IPS DF 6.9 (cell line): Measurements from ENCODE around the gene LACRT.
A peak's percentile ranks its signal among the peaks of the same experiment; 100 is the strongest.

Experiments used
- DNase-seq: peaks from one replicate; pipeline ENCODE4 v3.0.0-alpha.2; 2013; ENCODE audit warnings: low read depth, low spot score
- H3K27ac ChIP-seq: one replicate; pipeline ENCODE4 v1.5.1; 2013; ENCODE audit warnings: low read length, control low read depth
- H3K27me3 ChIP-seq: 2 replicates; pipeline ENCODE4 v1.6.1; 2013; ENCODE audit warnings: mild to moderate bottlenecking, low read length; ENCODE audit not compliant: control insufficient read depth, insufficient read depth
- H3K36me3 ChIP-seq: 2 replicates; pipeline ENCODE4 v1.6.1; 2013; ENCODE audit warnings: low read length; ENCODE audit not compliant: control insufficient read depth, insufficient read depth
- H3K4me1 ChIP-seq: 2 replicates; pipeline ENCODE4 v1.6.1; 2013; ENCODE audit warnings: low read length; ENCODE audit not compliant: control insufficient read depth, insufficient read depth
- H3K4me3 ChIP-seq: 2 replicates; pipeline ENCODE4 v1.5.1; 2013; ENCODE audit warnings: mild to moderate bottlenecking, low read length
- H3K9me3 ChIP-seq: 2 replicates; pipeline ENCODE4 v1.6.1; 2013; ENCODE audit warnings: low read length, inconsistent platforms; ENCODE audit not compliant: control insufficient read depth, insufficient read depth
- WGBS: extraction: QIAGEN DNeasy Blood & Tissue Kit; methylation state at CpG from one replicate; pipeline ENCODE4 v1.1.7; 2013; ENCODE audit warnings: mixed read lengths, missing lambda C conversion rate; ENCODE audit not compliant: insufficient read length, insufficient coverage; 5-methylcytosine and 5-hydroxymethylcytosine counted together

The LACRT gene

DNA sequence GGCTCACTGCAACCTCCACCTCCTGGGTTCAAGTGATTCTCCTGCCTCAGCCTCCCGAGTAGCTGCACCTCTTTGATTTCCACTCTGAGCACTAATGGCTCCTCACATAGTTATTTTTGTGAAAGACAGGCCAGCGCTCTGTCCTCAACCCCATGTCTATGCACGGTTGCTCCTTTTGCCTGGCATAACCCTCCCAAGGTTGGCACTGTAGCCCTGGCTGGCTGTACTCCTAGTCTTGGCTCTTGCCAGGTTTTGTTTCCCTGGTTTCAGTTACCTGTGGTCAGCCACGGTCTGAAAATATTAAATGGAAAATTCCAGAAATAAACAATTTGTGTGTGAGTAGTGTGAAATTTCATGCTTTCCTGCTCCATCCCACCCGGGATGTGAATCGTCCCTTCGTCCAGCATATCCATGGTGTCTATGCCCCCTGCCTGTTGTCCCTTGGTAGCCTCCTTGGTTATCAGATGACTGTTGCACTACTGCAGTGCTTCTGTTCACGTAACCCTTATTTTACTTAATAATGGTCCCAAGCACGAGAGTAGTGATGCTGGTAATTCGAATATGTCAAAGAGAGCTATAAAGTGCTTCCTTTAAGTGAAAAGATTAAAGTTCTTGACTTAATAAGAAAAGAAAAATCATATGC, 25.7 kb upstream of the LACRT start:
- no CpG with 5 or more reads among the region's 10 CpGs for WGBS
- DNase-seq, result no peak
- H3K36me3 ChIP-seq, result no peaks in the 10 kb centered on the region
- no peak overlapping the region for H3K4me3 ChIP-seq
- 0 out of 2 replicates have a peak, but pooled peaks cover 2% of the 10 kb centered on the region for H3K4me1 ChIP-seq
- H3K27me3 ChIP-seq, result no peaks in the 10 kb centered on the region
- H3K9me3 ChIP-seq, result no peaks in the 10 kb centered on the region
- H3K27ac ChIP-seq, result no peak overlapping the region

DNA sequence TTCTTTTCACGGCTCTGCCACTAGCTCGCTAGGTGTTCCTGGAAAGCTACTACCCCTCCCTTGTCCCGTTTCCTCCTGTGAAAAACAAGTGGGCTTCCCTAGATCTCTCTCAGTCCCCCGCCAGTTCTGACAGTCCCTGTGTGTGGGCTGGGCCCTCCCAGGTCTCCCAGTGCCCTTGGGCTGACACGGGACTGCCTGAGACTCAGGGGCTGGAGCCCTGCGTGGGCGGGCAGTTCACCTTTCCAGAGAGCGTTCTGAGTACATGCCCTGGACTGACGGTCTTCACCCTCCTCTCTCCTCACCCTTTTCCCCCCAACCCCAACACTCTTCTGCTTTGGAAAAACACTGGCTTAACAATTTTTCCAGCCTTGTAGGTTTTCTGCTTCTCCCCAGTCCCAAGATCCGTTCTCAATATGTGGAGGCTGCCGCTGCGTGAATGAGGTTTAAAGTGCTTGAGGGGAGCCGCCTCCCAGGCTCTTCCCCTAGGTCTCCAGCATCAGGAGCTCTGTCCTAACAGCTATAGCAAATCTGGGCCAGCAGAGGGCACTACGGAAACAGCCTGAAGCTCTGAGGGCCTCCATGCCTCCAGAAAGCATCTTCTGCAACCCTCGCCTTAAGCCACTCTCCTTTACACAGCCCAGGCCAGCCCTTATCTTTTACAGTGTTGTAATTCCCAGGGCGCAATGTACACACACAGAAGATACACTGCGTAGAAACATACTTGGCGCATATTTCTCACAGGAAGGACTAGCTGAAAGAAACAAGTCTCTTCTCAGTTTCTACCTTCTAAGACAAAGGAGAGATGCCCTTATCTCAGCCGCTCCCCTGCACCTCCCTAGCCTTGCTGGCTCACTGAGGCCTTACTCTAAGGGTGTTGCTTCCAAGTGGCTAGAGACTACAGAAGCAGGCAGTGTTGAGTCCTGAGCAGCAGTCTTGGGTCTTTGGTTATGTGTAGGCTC, 23.9 kb upstream of the LACRT start:
- Histone ChIP-seq H3K27me3 (no peaks in the 10 kb centered on the region), H3K27ac (no peak overlapping the region), H3K4me3 (no peak overlapping the region), H3K4me1 (peaks cover 2% of the 10 kb centered on the region; the same call in 1 of the 2 replicates), H3K9me3 (no peaks in the 10 kb centered on the region), H3K36me3 (no peaks in the 10 kb centered on the region)
- peak; percentile 82 for DNase-seq
- no CpG with 5 or more reads among the region's 19 CpGs for WGBS

DNA sequence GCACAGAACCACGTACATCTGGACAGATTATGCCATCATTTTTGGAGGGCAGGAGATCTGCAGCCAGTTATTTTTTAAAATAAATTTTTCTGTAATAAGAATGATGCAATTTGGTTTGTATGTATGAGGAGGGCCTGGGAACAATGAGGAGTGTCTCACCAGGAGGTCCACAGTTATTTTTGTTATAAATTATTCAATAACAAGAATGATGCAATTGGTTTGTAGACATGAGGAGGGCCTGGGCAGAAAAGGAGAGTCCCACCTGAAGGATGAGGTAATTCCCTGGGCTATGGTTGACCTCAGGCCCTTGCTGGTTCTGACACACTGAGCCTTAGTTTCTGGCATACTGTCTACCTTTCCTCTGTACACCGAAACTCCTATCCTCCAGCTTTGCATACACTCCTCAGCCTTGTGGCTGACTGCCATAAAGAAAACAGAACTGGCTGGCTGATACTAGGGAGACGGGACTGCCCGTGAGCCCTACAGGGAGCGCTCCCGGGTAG, 22.5 kb upstream of the LACRT start:
- WGBS, result no CpG with 5 or more reads among the region's 6 CpGs
- H3K4me1 ChIP-seq, result peaks cover 2% of the 10 kb centered on the region; the same call in 1 of the 2 replicates
- H3K4me3 ChIP-seq, result no peak overlapping the region
- H3K9me3 ChIP-seq, result no peaks in the 10 kb centered on the region
- no peaks in the 10 kb centered on the region for H3K27me3 ChIP-seq
- no peaks in the 10 kb centered on the region for H3K36me3 ChIP-seq
- DNase-seq, result no peak
- no peak overlapping the region for H3K27ac ChIP-seq

DNA sequence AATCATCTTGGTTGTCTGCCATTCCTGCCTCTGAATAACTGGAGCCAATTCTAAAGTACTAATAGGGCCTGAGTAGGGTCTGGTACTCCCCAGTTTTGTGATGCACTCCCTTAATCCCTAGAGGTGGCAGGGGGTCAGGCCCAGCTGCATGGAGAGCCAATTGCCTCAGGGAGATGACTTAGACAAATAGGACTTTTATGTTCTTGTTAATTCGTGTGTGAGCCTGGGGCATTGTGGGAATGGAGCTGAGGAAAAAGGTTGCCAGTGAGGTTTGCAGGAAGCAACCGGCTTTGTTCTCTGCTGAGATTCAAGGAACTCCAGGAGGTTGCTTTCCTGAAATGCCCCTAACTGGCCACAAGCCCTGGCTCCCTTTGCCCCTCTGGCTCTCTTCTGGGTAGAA, 20.2 kb upstream of the LACRT start:
- WGBS, result no CpG with 5 or more reads among the region's 2 CpGs
- H3K4me1 ChIP-seq, result peaks cover 2% of the 10 kb centered on the region; the same call in 1 of the 2 replicates
- no peak overlapping the region for H3K27ac ChIP-seq
- no peaks in the 10 kb centered on the region for H3K36me3 ChIP-seq
- no peak overlapping the region for H3K4me3 ChIP-seq
- H3K9me3 ChIP-seq, result no peaks in the 10 kb centered on the region
- no peak for DNase-seq
- no peaks in the 10 kb centered on the region for H3K27me3 ChIP-seq

DNA sequence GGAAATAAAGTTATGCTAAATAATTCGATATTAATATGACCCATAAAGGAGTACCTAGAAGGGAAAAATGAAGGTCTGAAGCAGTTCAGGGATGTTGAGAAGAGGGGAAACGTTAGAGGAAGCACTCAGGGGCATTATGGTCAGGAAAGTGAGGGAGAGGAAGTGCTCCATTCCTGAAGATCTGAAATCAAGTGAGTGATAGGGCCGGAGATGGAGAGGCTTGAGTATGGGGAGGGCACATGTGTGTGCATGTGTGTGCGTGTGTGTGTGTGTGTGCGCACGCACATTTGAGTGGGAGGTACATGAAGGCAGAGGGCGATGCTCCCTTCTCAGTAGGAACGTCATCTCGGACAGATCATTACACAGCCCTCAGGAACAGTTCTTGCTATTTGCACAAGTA, 18.3 kb upstream of the LACRT start:
- WGBS, result no CpG with 5 or more reads among the region's 9 CpGs
- H3K9me3 ChIP-seq, result no peaks in the 10 kb centered on the region

DNA sequence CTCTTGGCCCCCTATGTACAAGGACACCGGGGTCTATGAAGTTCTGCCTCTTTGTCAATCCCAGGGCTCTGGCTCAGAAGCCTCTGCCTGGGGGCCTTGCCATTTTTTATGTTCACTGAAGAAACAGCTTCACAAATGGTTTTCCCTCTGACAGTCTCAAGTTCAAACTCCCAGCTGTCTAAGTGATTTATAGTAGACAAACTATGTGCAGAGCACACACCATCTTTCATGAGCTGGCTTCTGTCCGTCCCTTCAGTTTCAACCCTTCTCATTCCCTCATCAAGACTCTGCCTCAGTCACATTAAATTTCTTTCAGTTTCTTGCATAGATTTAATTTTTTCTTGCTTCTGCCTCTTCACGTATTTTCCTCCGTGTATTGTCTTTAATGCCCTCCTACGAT, 16.2 kb upstream of the LACRT start:
- H3K27ac ChIP-seq, result no peak overlapping the region
- no peaks in the 10 kb centered on the region for H3K36me3 ChIP-seq

More for the DNA sequence above, 18.3 kb upstream of the LACRT start:
- H3K27ac ChIP-seq, result no peak overlapping the region
- H3K4me3 ChIP-seq, result no peak overlapping the region
- no peaks in the 10 kb centered on the region; the same call in 1 of the 2 replicates for H3K4me1 ChIP-seq
- H3K27me3 ChIP-seq, result no peaks in the 10 kb centered on the region
- no peak for DNase-seq
- no peaks in the 10 kb centered on the region for H3K36me3 ChIP-seq

DNA sequence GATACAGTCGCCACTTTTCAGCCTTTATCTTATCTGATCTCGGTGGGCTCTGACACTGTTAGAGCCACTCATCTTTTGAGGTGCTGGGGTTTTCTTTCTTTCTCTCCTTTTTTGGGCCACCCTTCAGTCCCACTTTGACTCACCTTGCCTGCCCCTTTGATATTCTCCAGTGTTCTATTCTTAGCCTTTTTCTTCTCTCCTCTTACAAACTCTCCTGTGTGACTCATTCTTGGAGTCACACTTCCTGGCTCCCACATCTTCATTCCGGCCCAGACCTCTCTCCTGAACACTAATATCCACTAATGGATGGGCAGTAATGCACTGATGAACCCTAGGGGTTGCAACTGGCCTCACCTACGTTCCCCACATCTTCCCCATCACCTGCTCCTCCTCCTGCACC, 15.7 kb upstream of the LACRT start:
- Histone ChIP-seq H3K9me3 (no peaks in the 10 kb centered on the region), H3K27me3 (no peaks in the 10 kb centered on the region), H3K4me3 (no peak overlapping the region), H3K4me1 (no peaks in the 10 kb centered on the region; the same call in 1 of the 2 replicates), H3K27ac (no peak overlapping the region), H3K36me3 (no peaks in the 10 kb centered on the region)
- WGBS, result no CpG with 5 or more reads among the region's 4 CpGs
- DNase-seq, result no peak

More for the DNA sequence above, 16.2 kb upstream of the LACRT start:
- DNase-seq, result no peak
- H3K27me3 ChIP-seq, result no peaks in the 10 kb centered on the region
- no peak overlapping the region for H3K4me3 ChIP-seq
- WGBS, result no CpG with 5 or more reads among the region's 5 CpGs
- H3K9me3 ChIP-seq, result no peaks in the 10 kb centered on the region
- H3K4me1 ChIP-seq, result no peaks in the 10 kb centered on the region; the same call in 1 of the 2 replicates

DNA sequence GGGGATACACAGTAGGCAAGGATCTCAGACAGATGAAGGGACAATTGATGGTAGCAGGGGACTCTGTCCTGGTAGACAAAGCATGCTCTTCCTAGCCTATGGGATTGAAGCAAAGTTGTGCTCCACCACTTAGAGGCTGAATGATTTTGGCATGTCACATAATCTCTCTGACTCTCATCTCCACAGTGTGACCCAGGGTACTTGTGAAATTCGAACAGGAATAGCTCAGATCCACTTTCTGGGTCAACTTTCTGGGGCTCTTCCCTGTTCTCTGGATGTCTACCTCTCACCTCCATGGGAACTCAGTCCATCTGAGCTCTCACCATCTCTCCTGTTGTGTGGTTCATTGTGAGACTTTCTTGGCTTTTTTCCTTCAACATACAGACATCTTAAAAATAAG, 15.1 kb upstream of the LACRT start:
- no peaks in the 10 kb centered on the region for H3K27me3 ChIP-seq
- H3K4me3 ChIP-seq, result no peak overlapping the region
- H3K27ac ChIP-seq, result no peak overlapping the region
- no peaks in the 10 kb centered on the region for H3K36me3 ChIP-seq
- H3K4me1 ChIP-seq, result no peaks in the 10 kb centered on the region
- no CpG with 5 or more reads among the region's 1 CpG for WGBS
- no peak for DNase-seq
- H3K9me3 ChIP-seq, result no peaks in the 10 kb centered on the region

DNA sequence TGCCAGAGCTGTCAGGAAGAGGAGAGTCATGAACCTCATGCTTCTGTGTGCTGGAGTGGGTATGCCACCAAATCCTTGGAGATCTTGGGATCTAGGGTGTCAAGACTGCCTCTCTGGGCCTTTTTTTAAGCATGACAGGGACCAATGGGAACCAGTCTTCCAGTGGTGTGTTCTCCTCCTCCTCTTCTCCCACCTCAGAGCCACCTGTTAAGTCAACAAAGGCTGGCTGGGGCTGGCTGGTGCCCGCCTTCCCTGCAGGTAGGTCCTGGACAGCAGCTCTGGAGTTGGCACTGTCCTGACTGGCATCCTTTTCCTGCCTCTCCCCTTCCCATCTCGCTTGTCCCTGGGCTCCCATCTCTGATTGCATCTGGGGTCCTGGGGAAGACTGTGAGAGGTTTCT, 13.6 kb upstream of the LACRT start, which contains the start of gene DCD:
TSS of gene DCD (minus strand) at position 101 of the 400 bp plus-strand sequence. CDS start at position 39, 62 bp downstream.
- no CpG with 5 or more reads among the region's 2 CpGs for WGBS
- no peaks in the 10 kb centered on the region for H3K36me3 ChIP-seq
- H3K4me1 ChIP-seq, result no peaks in the 10 kb centered on the region
- no peak for DNase-seq
- H3K9me3 ChIP-seq, result no peaks in the 10 kb centered on the region
- no peak within 1 kb of the TSS for H3K27ac ChIP-seq
- no peaks in the 10 kb centered on the region for H3K27me3 ChIP-seq
- no peak within 1 kb of the TSS for H3K4me3 ChIP-seq

DNA sequence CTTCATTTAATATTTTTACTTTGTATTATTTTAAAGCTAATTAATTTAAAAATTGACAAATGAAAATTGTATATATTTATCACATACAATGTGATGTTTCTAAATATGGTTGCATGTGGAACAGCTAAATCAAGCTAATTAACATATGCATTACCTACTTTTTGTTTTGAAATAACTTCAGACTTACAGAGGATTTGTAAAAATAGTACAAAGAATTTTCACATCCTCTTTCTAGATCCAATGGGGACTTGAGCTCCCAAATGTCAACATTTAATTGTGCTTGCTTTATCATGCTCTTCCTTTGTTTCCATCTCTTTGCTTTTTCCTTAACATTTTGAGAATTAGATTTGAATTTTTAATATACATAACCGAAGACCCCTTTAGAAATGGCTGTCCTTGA, 6.9 kb upstream of the LACRT start:
- Histone ChIP-seq H3K27me3 (no peaks in the 10 kb centered on the region; the same call in 1 of the 2 replicates), H3K9me3 (no peaks in the 10 kb centered on the region), H3K4me3 (no peak overlapping the region), H3K4me1 (no peaks in the 10 kb centered on the region), H3K27ac (no peak overlapping the region), H3K36me3 (no peaks in the 10 kb centered on the region)
- WGBS, result no CpG with 5 or more reads among the region's 1 CpG
- DNase-seq, result no peak
